ENCODE measurements around the gene CKS2.

GRCh38 chr9:89309608-89310474 lies 1.2 kb upstream of the CKS2 start:
- TF ChIP-seq CTCF (IDR thresholded peaks at IDR 0.05): no peak
- no peak for TF ChIP-seq POLR2AphosphoS5 (IDR thresholded peaks at IDR 0.05)
- no peak for TF ChIP-seq POLR2A (IDR thresholded peaks at IDR 0.05)
- TF ChIP-seq EP300 (IDR thresholded peaks at IDR 0.05): no peak

Data from suprapubic skin (tissue), 4 donors.